Measurements from ENCODE around the gene ADAMTSL3.

DNA sequence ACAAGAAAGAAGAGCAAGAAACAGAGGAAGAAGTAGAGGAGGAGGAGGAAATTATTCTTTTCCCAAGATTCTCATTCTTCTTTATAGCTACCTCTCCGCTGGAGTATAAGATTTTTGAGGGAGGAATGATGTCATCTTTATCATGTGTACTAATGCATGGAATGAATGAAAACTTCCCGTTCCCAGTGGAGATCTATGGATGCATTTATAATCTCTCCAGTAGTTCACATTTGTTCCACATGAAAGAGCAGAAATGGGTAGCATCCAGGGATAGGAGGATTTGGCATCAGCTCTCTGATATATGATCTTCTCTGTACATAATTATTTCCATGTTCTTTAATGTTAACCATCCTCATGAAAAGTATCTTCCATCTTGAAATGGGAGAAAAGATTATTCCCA lies 244.4 kb downstream of the ADAMTSL3 start:
- TF ChIP-seq, protein P1, sequence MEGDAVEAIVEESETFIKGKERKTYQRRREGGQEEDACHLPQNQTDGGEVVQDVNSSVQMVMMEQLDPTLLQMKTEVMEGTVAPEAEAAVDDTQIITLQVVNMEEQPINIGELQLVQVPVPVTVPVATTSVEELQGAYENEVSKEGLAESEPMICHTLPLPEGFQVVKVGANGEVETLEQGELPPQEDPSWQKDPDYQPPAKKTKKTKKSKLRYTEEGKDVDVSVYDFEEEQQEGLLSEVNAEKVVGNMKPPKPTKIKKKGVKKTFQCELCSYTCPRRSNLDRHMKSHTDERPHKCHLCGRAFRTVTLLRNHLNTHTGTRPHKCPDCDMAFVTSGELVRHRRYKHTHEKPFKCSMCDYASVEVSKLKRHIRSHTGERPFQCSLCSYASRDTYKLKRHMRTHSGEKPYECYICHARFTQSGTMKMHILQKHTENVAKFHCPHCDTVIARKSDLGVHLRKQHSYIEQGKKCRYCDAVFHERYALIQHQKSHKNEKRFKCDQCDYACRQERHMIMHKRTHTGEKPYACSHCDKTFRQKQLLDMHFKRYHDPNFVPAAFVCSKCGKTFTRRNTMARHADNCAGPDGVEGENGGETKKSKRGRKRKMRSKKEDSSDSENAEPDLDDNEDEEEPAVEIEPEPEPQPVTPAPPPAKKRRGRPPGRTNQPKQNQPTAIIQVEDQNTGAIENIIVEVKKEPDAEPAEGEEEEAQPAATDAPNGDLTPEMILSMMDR (IDR thresholded peaks at IDR 0.05) = no peak
- no peak for TF ChIP-seq EP300 (IDR thresholded peaks at IDR 0.05)
- no peak for TF ChIP-seq POLR2A (IDR thresholded peaks at IDR 0.05)
